Stimulated activated CD8-positive, alpha-beta memory T cell treated with anti-CD3 and anti-CD28 coated beads, Interleukin-2, amount 100 ng/mL, for 1 hour (primary cell): ENCODE results near the gene XYLT1.
"Not testable (repeated sequence)": the region's sequence is repeated elsewhere in the genome, so short reads cannot be mapped to it uniquely, and the experiment has no call there.

ENCODE experiments used
- DNase-seq, 2 donors: peaks; one replicate each; pipeline ENCODE4 v3.0.0-alpha.2; 2020; ENCODE audit warnings: low read depth in 2 of 2

Gene XYLT1

DNA sequence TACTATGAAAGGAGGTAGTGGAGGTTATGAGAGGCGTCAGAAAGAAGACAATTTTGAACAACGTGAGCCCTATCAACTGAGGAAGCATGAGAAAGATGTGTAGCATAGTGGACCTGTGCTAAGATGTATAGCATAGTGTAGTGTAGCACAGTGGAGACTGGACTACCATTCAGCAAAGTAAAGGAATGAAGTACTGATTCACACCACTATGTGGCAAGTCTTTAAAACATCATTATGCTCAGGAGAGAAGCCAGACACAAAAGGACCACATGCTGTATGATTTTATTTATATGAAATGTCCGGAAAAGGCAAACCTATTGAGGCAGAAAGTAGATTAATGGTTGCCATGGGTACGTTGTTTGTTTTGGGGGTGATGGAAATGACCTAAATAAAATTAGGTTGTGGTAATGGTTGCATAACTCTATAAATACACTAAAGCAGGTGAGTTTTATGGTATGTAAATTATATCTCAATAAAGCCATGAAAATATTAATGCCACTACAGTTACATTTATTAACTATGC, 20.4 kb upstream of the XYLT1 start:
- DNase-seq, result no peak

DNA sequence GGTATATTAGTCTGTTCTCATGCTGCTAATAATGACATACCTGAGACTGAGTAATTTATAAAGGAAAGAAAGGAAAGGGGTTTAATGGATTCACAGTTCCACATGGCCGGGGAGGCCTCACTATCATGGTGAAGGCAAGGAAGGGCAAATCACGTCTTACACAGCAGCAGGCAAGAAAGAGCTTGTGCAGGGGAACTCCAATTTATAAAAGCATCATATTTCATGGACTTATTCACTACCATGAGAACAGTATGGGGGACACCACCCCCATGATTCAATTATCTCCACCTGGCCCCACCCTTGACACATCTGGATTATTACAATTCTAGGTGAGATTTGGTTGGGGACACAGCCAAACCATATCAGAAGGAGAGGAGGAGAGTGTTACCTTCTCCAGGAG, 17.7 kb upstream of the XYLT1 start:
- DNase-seq, result no peak

DNA sequence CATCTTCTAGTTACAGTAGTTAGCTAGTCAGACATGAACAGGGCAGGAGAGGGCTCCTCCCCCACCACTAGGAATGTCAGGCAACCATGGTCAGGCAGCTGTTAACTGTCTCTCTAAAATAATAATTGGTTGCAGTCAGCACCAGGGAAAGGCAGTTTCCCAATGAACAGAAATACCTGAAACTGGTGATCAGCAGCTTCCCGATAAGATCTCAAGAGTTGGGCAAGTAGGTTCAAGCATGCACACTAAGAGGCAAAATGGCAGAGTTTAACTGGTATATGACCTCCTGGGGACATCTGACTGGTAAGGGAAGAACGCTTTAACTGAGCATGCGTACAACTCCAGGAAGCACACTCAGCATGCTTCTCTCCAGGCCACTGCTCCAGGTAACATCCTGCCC, 12.6 kb upstream of the XYLT1 start:
- no peak for DNase-seq

DNA sequence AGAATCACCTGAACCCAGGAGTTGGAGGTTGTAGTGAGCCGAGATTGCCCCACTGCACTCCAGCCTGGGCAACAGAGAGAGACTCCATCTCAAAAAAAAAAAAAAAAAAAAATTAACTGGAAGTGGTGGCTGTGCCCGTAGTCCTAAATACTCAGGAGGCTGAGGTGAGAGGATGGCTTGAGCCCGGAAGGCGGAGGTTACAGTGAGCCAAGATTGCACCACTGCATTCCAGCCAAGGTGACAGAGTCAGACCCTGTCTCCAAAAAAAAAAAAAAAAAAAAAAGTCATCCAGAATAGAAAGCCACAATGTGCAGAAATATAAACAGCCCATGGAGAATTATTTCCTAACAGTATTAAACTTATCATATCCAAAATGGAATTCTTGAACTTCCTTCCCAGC, 11.6 kb upstream of the XYLT1 start:
- not testable (repeated sequence) for DNase-seq

DNA sequence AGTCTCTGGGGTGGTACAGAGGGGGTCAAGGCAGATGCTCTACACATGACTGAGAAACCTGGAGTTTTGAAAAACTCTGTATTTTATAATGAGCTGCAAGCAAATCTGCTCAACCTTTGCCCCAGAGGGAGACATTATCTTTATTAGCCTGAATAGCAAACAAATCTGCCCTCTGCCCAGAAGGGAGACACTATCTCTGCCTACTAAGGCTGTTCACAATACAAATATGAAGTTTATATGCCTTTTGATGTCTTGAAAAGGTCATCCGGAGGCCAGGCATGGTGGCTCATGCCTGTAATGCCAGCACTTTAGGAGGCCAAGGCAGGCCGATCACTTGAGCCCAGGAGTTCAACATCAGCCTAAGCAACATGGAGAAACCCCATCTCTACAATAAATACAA, 11.0 kb upstream of the XYLT1 start:
- no peak for DNase-seq

DNA sequence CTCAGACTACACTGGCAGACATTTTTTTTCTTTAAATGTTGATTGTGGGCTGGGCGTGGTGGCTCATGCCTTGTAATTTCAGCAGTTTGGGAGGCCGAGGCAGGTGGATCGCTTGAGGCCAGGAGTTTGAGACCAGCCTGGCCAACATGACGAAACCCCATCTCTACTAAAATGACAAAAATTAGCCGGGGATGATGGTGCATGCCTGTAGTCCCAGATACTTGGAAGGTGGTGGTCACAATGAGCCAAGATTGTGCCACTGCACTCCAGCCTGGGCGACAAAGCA, 6.4 kb upstream of the XYLT1 start:
- DNase-seq, result not testable (repeated sequence)

DNA sequence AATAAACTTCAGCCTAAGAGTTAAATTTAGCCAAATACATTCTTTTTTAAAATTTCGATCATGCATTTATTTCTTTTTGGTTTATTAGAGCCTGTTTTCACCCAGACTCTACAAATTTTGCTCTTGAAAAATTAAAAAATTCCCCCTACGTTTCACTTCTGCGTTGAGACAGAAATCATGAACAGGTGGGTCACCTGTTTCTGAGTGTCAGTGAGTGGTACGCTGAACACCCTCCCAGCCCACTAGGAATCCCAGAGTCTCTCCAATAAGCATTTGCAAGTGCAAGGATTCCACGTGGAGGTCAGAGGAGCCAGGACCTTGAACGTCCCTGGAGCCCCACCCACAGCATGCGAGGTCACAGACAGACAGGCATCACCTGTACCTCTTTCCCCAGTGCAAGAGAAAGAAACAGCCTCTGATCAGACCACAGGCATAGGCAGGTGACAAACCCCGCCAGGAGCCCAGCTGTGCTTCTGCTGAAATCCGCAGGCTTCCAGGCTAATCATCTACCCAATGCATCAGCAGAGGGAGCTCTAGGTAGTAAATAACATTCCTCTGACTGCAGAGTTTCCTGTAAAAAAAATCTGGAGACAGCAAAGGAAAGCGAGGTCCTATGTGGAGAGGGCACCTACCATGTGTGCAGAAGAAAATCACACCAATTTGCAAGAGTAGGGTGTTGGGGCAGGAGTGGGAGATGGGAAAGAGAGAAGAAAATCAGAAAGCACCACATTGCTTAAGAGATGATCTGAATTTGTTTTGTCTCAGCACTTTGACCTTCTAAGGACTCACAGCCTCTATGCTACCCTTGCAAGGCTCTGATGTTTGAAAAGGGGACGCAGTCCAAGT, 5.9 kb upstream of the XYLT1 start:
- no peak for DNase-seq

DNA sequence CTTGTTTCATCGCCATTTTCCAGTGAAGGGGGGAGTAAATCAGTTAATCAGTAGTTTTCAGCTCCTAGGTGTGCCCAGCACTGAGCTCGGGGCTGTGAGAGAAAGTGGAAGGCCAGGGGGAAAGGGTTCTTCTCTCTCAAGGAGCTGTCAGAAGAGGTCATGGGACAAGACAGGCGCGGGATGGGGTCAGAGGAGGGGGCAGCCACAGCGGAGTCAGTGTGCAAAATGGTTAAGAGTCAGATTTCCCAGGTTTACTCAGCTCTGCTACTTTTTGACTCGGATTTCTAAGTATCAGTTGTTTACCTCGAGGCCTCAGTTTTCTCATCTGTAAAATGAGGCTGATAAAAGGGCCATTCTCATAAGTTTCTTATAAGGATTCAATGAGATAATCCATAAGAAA, 4.3 kb upstream of the XYLT1 start:
- no peak for DNase-seq

DNA sequence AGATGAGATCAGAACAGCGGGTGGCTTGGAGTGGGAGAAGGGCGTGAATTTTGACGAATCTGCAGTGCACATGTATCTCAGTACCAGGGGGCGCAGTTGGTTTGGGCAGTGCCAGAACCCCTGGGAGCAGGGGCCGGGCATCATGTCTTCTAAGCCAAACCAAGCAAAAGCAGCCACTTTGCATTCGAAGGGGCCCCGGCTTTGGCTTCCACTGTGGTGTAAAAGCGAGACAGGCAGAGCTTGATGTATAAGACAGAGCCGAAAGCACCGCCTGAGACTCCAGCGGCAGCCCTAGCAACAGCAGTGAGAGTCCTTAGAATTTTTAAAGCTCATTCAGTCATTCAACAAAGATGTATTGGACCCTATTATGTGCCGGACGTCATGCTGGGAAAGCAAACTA, 3.8 kb upstream of the XYLT1 start:
- DNase-seq, result no peak

DNA sequence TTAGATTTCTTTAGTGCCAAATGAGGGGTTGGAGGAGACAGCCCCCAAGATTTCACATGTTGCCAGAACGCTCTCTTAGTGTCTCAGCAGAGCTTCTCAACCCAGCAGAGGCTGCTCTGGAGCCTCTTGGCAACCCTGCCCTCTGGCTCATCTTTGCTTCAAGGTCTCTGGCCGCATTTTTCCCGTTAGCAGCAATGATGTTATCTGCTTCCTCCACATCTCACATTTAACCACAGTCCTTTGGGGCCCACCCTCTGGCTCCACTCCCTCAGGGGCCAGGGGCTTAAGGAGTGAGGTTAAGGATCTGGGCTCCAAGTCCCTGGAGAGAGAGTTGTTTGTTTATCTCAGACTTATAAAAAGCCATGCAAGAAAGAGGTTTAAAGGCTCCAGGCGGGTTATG, 3.3 kb upstream of the XYLT1 start:
- no peak for DNase-seq

DNA sequence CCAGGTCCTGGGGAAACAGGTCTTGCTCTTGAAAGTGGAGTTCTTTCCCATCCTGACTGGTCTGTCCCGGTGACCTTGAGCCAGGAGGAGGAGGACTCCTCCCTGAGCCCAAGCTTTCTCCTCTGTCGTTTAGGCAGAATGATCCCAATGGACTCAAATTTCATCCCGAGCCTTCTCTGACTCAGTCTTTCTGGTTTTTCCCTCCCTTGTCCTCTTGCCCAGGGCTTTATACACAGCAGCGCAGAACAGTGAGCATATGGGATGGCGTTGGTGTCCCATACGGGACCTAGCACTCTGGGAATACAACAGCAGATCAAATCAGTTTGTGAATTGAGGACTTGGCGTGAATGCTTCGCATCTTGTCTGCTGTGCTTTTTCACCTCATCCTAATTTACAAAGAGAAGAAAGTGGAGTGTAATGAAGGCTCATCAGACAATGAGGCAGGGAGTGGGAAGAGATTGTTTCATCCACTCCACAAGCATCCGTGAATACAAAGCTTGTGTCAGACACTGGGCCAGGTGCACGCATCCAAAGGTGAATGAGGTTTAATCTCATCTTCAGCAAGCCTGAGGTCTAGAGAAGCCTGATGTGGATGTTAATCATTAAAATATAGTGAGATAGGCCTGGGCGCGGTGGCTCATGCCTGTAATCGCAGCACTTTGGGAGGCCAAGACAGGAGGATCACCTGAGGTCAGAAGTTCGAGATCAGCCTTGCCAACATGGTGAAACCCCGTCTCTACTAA, 1.1 kb upstream of the XYLT1 start:
- DNase-seq, result no peak

DNA sequence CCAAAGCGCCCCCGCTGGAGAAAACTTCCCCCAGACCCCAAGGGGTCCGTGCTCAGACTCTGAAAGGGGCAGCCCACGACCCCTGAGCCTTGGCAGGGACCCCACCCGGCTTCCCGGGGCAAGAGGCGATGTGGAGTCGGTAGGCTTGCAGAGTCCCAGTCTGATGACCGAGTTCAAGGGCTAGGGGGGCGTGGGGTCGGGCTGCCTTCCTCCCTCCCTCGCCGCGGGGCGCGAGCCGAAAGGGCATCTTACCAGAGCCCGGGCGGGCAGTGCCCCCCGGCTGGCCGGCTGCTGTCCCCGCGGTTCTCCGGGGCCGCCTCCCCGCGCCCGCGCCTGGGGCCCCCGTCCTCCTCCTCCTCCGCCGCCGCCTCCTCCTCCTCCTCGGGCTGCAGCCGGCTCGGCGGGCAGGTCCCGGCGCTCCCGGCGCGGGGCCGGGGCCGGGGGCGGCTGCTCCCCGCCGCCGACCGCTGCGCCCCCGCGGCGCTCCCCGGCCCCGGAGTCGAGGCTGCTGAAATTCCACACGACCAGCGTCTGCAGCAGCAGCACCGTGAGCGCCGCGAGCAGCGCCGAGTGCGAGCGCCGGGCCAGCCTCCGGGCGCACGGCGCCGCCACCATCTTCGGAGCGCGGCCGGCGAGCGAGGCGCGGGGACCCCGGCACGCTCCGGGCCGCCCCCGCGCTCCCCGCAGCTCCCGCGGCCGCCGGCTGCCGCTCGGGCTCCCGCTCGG, 415 bp downstream of the XYLT1 start:
- DNase-seq, result no peak

DNA sequence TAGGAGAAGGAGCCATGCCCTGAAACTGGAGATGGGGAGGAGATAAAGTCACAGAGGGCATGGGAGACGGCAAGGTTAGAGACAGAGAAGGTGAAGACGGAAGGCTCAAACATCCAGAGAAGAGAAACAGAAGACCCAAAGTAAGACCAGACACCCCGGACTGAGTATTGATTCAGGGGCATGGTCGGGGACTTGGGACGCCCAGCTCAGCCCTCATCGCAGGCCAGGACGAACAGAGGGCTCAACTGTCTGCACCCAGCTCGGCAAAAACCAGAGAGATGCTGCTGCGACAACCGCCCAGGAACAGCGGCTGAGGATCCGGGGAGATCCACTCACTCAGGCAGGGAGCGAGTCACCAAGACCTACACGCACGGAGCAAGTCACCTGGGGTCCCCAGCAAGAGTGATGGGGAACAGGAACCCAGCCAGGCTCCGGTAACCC, 999 bp downstream of the XYLT1 start:
- DNase-seq, result no peak

DNA sequence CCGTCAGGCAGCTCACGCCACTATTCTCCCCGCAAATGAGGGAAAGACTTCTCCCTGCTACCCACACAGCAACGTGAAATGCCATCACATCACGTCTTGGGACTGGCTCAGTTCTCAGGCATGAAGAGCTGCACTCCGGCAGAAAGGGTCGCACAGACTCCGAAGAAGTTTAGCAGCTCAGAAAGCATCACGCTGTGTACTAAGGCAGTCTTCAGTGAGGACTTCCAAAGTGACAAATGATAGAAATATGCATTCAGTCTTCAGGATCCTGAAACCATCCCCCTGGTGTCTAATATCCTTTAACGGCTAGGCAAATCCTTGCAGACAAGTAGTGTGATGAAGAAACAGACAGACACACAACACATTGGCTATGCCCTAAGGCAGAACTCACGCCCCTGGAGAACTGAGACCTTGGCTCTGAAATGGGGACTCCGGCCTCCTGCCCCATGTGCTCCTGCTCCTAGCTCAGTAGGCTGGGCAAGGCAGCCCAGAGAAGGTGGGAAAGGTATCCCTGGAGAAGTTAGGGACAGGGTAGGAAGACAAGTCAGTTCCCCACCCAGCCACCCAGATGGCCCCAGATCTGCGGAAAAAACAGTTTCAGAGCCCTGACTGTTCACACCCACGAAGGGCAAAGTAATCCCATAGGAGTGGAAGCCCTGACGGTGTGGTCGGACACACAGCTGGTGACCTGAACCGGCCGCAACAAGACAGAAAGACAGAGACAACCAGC, 1.6 kb downstream of the XYLT1 start:
- DNase-seq, result no peak

DNA sequence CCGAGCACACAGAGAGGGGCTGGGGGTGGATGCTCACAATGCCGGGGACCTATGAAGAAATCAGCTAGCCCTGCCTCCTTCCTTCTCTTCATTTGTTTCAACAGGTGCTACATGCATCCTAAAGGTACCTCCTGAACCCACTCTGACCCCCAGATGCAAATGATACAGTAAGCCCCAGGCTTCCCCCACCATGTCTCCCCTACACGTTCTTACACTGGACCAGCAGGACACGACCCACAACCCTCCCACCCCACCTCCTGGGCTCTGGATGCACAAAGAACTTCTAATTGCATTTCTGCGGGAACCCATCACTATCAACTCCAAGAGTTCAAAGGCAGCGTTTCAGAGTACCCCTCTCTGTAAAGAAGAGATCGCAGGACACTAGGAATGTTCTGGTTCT, 2.1 kb downstream of the XYLT1 start:
- no peak for DNase-seq

DNA sequence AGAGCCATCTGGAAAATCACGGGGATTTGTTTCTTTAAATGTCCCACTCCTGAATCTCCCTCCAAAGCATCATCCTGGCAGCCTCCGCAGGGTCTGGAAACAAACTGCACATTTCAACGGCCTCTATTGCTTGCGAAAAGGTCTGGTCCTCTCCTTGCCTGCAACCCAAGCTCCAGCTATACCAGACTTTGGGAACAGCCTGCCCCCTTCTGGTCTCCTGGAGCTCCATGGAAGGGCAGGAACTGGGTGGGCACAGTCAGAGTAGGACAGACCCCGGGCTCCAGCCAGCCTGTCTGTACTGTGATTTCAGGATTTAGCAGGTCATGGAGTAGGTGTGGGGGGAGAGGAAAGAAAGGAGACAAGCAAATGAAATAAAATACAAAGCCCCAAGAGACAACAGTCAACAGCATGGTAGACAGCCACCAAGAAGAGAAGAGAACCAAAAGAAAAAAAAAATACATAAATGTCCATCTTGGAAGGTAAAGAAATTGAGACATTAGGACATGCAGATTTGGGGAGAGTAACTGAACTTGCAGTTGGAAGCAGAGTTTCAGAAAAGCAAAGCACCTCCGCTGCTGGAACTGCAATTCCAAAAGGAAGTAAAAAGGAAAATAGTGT, 2.7 kb downstream of the XYLT1 start:
- no peak for DNase-seq

DNA sequence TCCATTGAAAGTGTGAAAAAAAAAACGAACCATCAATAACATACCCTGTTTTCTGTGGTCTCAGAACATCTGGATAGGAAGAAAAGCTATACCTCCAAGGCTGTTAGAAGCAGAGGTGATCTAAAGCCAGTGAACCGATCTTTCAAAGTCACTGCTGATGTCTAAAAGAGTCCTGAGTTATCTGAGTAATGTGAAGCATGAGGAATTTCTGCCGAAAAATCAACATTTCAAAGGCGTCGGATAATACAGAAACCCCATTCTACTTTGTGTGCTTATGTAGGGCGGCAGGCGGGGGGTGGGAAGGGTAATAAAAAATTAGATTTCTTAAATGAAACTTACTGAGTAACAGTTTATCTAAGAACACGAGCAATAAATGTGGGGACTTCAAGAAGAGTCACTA, 3.9 kb downstream of the XYLT1 start:
- DNase-seq, result no peak

DNA sequence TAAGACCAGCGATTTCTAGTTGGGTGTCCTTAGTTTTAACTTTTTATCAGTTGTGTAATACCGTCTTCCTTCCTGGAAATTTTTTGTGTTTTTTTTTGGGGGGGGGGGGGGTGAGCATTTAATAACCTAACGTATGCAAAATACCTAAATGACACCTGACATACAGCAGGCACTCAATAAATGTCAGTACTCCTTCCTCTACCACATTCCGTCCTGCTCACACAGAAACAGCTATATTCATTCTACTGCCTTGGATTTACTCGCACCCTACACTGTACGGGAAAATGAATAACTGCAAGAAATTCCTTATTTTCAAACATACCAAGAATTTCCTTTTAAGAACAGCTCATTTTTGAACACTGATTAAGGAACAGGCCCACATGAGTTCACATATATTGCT, 5.3 kb downstream of the XYLT1 start:
- no peak for DNase-seq

DNA sequence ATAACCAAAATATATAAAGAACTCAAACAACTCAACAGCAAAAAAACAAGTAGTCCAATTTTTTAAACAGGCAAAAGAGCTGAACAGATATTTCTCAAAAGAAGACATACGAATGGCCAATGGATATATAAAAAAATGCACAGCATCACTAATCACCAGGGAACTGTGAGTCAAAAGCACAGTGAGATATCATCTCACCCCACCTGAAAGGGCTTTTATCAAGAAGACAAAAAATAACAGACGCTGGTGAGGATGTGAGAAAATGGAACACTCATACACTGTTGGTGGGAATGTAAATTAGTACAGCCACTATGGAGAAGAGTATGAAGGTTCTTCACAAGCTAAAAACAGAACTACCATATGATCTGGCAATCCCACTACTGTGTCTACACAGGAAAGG, 7.4 kb downstream of the XYLT1 start:
- DNase-seq, result no peak

DNA sequence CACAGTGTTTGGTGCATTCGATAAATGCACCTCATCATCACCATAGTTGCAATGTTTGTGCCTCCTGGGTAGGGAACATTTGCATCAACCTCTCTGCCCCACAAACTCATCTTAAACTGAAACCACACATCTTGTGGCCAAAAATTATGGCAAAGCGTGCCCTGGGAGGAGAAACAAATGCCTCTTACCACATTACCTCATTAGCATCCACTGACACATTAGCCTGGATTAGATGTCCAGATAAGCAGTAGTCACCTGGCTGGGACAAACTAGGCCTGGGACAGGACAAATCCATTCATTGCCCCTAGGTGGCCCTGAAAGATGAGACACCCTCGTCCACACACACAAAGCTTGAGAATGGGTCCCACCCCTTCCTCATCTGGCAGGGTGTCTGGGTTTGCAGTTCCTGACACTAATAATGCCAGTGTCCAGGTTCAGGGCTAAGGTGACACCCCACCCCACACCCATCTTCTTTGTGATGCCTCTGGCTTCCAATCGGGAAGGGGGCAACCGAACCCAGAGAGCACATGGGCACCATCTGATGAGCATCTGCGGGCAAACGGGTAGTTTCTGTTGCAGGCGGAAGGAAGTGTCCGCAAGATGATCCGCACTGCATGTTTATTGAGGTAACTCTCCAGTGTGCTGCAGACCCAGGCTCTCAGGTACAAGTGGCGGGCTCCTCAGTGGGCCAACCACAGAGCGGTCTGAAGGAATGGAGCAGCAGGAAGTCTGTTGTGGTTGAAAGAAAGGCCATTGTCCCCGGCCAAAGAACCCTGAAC, 8.6 kb downstream of the XYLT1 start:
- DNase-seq, result no peak

DNA sequence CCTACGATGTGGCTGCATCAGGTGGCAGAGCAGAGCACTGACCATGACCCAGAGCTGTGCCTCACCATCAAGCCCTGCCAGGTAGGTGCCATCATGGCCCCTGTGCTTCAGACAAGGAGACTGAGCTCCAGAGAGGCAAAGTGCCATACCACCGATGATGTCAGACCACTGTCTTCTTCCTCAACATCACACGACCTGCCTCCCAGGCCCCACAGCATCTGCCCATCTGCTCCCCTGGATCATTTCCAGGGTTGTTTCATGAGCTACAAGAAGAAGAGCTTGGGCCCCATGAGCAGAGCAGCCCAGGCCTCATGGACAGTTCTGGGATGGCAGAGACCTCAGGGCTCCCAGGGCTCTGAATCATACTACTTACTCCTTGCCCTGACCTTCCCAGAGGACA, 9.9 kb downstream of the XYLT1 start:
- DNase-seq, result no peak
